GM18505 (cell line): ENCODE results near the gene HPCA.
"Not testable (repeated sequence)": the region's sequence is repeated elsewhere in the genome, so short reads cannot be mapped to it uniquely, and the experiment has no call there.

Source experiments
- ATAC-seq: cut with Tn5 transposase; IDR thresholded peaks from one replicate; pipeline ENCODE4 v1.9.1; 2021; ENCODE audit not compliant: unreplicated experiment
- POLR2A ChIP-seq: IDR thresholded peaks from 4 replicates; pipeline ENCODE4 v1.6.1; 2011; ENCODE audit warnings: borderline replicate concordance; ENCODE audit not compliant: insufficient read depth, insufficient read length; ENCODE audit errors: extremely low read depth

Gene HPCA

DNA sequence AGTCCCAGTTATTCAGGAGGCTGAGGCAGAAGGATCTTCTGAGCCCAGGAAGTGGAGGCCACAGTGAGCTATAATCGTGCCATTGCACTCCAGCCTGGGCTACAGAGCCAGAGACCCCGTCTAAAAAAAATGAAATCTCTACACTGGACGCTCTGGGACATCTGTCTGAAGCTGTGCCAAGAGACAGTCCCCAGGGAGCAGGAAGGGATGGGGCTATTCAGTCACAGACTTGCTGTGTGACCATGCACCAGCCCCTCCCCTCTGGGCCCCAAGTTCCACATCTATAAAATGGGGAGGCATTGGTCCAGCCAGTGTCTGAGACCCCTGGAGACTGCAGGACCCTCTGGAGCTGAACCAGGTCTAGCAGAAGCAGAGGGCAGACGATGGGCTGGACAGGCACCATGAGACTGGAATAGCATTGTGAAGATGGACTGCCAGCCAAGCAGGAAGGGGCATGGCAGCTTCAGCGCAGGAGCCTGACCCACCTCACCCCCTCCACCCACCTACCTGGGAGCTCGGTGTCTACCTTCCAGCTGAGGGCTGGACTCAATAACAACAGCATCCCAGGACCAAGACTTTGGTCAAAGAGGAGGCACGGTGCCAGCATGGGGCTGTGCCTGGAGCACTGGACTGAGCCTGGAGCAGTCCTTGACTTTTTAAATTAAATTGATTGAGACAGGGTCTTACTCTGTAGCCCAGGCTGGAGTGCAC, 13.4 kb downstream of the HPCA start:
- ATAC-seq = no peak

DNA sequence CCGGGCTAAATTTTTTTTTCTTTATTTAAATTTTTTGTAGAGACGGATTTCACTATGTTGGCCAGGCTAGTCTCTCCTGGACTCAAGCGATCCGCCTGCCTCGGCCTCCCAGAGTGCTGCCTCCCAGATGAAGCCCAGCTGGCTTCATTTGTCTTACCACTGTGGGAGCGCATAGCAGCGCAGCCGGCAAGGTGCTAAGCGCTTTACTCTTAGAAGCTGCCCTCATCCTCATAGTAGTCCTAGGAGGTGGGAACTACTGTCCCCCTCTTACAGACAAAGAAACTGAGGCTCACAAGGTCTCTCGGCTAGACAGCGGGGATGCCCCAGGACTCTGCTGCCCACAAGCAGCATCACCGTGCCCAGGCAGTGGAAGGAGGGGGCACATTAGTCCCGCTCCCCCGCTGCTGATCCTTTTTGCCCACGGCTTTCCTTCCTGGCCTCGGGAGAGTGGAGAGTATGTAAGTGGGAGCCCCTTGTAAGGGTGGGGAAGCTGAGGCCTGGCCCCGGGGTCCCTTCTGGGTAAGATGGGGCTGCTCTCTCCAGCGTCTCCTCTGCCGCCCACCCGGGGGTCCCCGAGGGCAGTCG, 14.2 kb downstream of the HPCA start:
- no peak for ATAC-seq
- TF ChIP-seq POLR2A = no peak

More for the DNA sequence above, 13.4 kb downstream of the HPCA start:
- no peak for TF ChIP-seq POLR2A

GRCh38 chr1:32900956-32901822, 14.9 kb downstream of the HPCA start, which contains the start of gene TMEM54:
TMEM54 (minus strand) TSS chr1:32901389; CDS start chr1:32901238, 151 bp downstream.
- ATAC-seq = no peak
- TF ChIP-seq POLR2A = no peak

DNA sequence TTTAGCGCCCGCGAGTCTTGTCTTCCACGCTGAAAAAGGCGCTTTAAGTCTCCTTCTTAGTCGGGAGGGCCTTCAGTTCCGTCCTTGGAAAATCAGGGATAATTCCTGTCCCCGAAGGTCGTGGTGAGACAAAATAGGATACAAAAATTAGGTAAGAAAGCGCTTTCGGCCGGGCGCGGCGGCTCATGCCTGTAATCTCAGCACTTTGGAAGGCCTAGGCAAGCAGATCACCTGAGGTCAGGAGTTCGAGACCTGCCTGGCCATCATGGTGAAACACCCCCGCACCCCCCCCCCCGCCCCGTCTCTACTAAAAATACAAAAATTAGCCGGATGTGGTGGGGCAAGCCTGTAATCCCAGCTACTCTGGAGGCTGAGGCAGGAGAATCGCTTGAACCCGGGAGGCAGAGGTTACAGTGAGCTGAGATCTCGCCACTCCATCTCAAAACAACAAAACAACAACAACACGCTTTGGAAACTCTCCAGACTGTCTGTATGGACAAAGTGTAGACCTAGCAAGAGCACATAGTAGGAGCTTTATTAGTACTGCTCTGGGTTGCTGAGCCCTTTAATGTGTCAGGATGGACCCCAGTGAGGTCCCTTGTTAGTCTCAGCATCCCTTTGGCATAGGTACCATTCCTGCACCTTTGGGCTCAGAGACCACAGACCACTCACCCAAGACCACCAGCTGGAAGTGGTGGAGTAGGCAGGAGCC, 15.7 kb downstream of the HPCA start:
- no peak for TF ChIP-seq POLR2A
- no peak for ATAC-seq

- TF ChIP-seq POLR2A = no peak
- no peak for ATAC-seq
These were observed 16.2 kb downstream of the HPCA start for GRCh38 chr1:32902535-32902920.

- no peak for TF ChIP-seq POLR2A
- no peak for ATAC-seq
These were observed 17.9 kb downstream of the HPCA start for GRCh38 chr1:32903991-32904785.

DNA sequence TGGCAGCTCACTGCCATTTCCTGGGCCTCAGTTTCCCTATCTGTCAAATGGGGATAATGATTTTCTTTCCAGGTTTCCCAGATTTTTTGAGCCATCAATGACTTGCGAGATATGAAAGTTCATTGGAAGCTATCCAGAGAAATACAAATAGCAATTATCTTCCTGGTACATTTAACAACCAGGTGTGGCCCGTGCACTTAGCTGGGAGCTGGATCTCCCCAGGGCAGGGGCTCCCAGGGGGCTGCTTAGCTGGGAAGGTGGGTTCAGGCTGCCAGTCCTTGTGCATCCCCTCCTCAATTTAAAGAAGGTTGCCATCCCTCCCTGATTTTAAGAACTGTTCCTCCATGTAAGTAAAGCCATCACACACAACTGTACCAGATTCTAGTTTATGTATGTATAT, 18.5 kb downstream of the HPCA start:
- ATAC-seq = no peak
- no peak for TF ChIP-seq POLR2A

GRCh38 chr1:32905588-32905987, 19.3 kb downstream of the HPCA start:
- not testable (repeated sequence) for ATAC-seq

- ATAC-seq = no peak
- TF ChIP-seq POLR2A = no peak
These were observed 20.4 kb downstream of the HPCA start for GRCh38 chr1:32906654-32907053.

DNA sequence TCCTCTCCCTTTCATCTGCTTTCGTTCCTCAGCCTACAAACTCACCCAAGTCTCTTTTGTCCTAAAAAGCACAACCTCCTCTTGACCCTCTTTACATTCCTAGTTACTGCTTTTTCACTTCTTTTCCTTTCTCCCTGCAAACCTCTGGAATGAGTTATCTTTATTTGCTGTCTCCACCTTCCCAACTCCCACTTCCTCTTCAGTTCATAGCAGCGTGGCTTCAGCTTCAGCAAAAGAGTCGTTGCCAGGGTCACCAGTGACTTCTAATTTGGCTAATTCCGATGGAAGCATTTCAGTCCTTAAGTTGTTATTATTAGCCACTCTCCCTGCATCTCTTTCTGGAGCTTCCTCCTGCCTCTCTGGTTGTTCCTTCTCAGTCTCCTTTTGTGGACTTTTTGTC, 21.1 kb downstream of the HPCA start:
- no peak for ATAC-seq
- TF ChIP-seq POLR2A = no peak

DNA sequence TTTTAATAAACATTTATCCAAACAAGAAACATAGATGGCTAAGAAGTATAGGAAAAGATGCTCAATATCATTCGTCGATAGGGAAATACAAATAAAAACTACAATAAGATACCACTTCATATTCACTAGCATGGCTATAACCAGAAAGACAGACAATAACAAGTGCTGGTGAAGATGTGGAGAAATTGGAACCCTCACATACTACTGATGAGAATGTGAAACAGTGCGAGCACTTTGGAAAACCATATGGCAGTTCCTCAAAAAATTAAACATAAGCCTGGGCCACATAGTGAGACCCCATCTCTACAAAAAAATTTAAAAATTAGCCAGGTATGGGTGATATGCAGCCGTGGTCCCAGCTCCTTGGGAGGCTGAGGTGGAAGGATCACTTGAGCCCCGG, 24.0 kb downstream of the HPCA start:
- no peak for ATAC-seq

More for the DNA sequence above, 24.0 kb downstream of the HPCA start:
- no peak for TF ChIP-seq POLR2A
